ENCODE results near the gene XG.
"Not testable (repeated sequence)": the region's sequence is repeated elsewhere in the genome, so short reads cannot be mapped to it uniquely, and the experiment has no call there.

Gene XG

GRCh38 chrX:2781226-2781571 is 29.4 kb downstream of the XG start:
- DNase-seq (ENCODE audit: low spot score): no peak

GRCh38 chrX:2781698-2782097 is 29.9 kb downstream of the XG start:
- DNase-seq (ENCODE audit: low spot score): no peak

GRCh38 chrX:2782171-2782570 is 30.3 kb downstream of the XG start:
- DNase-seq (ENCODE audit: low spot score): no peak

GRCh38 chrX:2782778-2783177 is 30.9 kb downstream of the XG start:
- no peak for DNase-seq (ENCODE audit: low spot score)

GRCh38 chrX:2784026-2784425 is 32.2 kb downstream of the XG start:
- no peak for DNase-seq (ENCODE audit: low spot score)

- no peak for DNase-seq (ENCODE audit: low spot score)
Measured at GRCh38 chrX:2785538-2785937, 33.7 kb downstream of the XG start.

- no peak for DNase-seq (ENCODE audit: low spot score)
Measured at GRCh38 chrX:2788980-2789379, 37.1 kb downstream of the XG start.

GRCh38 chrX:2789569-2789968 is 37.7 kb downstream of the XG start:
- DNase-seq (ENCODE audit: low spot score): no peak

- no peak for DNase-seq (ENCODE audit: low spot score)
Measured at GRCh38 chrX:2793752-2794151, 41.9 kb downstream of the XG start.

- no peak for DNase-seq (ENCODE audit: low spot score)
Measured at GRCh38 chrX:2794336-2794735, 42.5 kb downstream of the XG start.

GRCh38 chrX:2796808-2797207 is 45.0 kb downstream of the XG start:
- not testable (repeated sequence) for DNase-seq (ENCODE audit: low spot score)

GRCh38 chrX:2799369-2799768 is 47.5 kb downstream of the XG start:
- no peak for DNase-seq (ENCODE audit: low spot score)

- not testable (repeated sequence) for DNase-seq (ENCODE audit: low spot score)
Measured at GRCh38 chrX:2799980-2800379, 48.1 kb downstream of the XG start.

- DNase-seq (ENCODE audit: low spot score): no peak
Measured at GRCh38 chrX:2801223-2801622, 49.4 kb downstream of the XG start.

GRCh38 chrX:2802376-2803090 is 50.7 kb downstream of the XG start:
- DNase-seq (ENCODE audit: low spot score): not testable (repeated sequence)

- DNase-seq (ENCODE audit: low spot score): not testable (repeated sequence)
Measured at GRCh38 chrX:2803486-2803885, 51.6 kb downstream of the XG start.

- DNase-seq (ENCODE audit: low spot score): not testable (repeated sequence)
Measured at GRCh38 chrX:2804106-2804843, 52.4 kb downstream of the XG start.

GRCh38 chrX:2804858-2805257 is 53.0 kb downstream of the XG start:
- DNase-seq (ENCODE audit: low spot score): not testable (repeated sequence)

- no peak for DNase-seq (ENCODE audit: low spot score)
Measured at GRCh38 chrX:2811271-2811670, 59.4 kb downstream of the XG start.

GRCh38 chrX:2812161-2812907 is 60.5 kb downstream of the XG start:
- not testable (repeated sequence) for DNase-seq (ENCODE audit: low spot score)

- no peak for DNase-seq (ENCODE audit: low spot score)
Measured at GRCh38 chrX:2817036-2817435, 65.2 kb downstream of the XG start.

GRCh38 chrX:2819345-2820135 is 67.7 kb downstream of the XG start:
- DNase-seq (ENCODE audit: low spot score): peak; percentile 50

Data from AG20443 (cell line).